ENCODE data around the gene CNOT8.

CNOT8 gene

DNA sequence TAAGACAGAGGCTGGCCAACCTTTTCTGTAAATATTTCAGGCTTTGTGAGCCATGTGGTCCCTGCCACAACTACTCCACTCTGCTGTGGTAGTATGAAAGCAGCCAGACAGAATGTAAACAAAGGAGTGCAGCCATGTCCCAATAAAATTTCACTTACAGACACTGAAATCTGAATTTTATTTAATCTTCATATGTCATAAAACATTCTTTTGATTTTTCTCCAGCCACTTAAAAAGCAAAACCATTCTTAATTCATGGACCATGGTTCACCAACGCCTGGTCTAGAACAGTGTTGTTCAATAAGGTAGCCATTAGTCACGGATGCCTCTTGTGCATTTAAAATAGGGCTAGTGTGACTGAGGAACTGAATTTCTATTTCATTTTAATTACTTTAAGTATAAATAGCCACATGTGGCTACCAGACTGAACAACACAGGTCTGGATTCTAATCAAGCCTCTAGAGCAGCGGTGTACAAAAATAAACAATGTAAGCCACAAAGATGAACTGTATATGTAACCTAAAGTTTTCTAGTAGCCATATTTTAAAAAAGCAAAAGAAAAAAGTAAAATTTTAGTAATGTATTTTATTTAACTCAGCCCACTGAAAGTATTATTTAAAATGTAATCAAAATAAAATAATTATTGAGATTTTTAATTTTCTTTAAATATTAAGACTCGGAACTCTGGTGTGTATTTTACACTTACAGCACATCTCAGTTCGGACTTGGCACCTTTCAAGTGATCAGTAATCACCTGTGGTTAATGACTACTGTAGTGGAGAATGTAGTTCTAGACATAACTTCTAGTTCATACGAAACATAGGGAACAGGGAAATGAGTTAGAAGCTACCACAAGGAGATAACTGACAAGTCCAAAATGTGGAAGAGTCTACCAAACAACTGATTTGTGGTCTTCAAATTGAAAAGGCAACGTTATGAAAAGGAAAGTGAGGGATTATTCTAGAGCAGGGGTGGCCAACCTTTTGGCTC lies 65.3 kb downstream of the CNOT8 start:
- Histone ChIP-seq H4K20me1 (ENCODE audit: insufficient read depth, low read length) (no peaks in the 10 kb centered on the region), H3K36me3 (ENCODE audit: insufficient read depth, low read length) (peaks cover 71% of the 10 kb centered on the region), H3K4me2 (ENCODE audit: insufficient read depth, low read length) (no peak overlapping the region), H3K4me1 (ENCODE audit: insufficient read depth, low read length) (no peaks in the 10 kb centered on the region), H2AFZ (ENCODE audit: low read depth, low read length) (no peak overlapping the region), H3K9me3 (ENCODE audit: insufficient read depth, low read length, severe bottlenecking) (no peaks in the 10 kb centered on the region), H3K4me3 (ENCODE audit: low read depth in 1 of 2, low read length in 2 of 2) (no peak overlapping the region), H3K27me3 (ENCODE audit: insufficient read depth, low read length, poor library complexity) (no peaks in the 10 kb centered on the region), H3K79me2 (ENCODE audit: insufficient read depth, low read length) (no peaks in the 10 kb centered on the region), H3K9ac (ENCODE audit: low read depth, low read length) (no peak overlapping the region), H3K27ac (ENCODE audit: low read length) (no peak overlapping the region)
- DNase-seq (no peak), ATAC-seq (ENCODE audit: insufficient read depth, low read depth) (no peak)
- TF ChIP-seq EZH2 (IDR thresholded peaks at IDR 0.05; ENCODE audit: borderline replicate concordance, low read depth, low read length, severe bottlenecking) = no peak
- TF ChIP-seq, protein P1, sequence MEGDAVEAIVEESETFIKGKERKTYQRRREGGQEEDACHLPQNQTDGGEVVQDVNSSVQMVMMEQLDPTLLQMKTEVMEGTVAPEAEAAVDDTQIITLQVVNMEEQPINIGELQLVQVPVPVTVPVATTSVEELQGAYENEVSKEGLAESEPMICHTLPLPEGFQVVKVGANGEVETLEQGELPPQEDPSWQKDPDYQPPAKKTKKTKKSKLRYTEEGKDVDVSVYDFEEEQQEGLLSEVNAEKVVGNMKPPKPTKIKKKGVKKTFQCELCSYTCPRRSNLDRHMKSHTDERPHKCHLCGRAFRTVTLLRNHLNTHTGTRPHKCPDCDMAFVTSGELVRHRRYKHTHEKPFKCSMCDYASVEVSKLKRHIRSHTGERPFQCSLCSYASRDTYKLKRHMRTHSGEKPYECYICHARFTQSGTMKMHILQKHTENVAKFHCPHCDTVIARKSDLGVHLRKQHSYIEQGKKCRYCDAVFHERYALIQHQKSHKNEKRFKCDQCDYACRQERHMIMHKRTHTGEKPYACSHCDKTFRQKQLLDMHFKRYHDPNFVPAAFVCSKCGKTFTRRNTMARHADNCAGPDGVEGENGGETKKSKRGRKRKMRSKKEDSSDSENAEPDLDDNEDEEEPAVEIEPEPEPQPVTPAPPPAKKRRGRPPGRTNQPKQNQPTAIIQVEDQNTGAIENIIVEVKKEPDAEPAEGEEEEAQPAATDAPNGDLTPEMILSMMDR (IDR thresholded peaks at IDR 0.05; ENCODE audit: borderline replicate concordance, extremely low read depth, low read length, poor library complexity, severe bottlenecking) = no peak

All from DND-41 (cell line).